Right lobe of liver (tissue), 6 donors: ENCODE results near the gene ZNF136. TPM values are rescaled to one million over a fixed set of nuclear protein-coding genes. Genes with fewer than 3 reads are reported as not detected.

Experiments
- ATAC-seq, 4 donors: fragments of 200-7000 bp; cut with Tn5 transposase; one replicate each; pipeline ENCODE4 v1.9.1; 2020; ENCODE audit warnings: mild to moderate bottlenecking in 4 of 4, moderate library complexity in 4 of 4
- DNase-seq, 3 donors: peaks; one replicate each; pipeline ENCODE4 v3.0.0-alpha.2; 2020
- H3K27ac ChIP-seq, 3 donors: fragments of 200-600 bp; one replicate each; pipeline ENCODE4 v1.8.0; 2022
- H3K27me3 ChIP-seq, 2 donors: fragments of 200-600 bp; one replicate each; pipeline ENCODE4 v1.8.0; 2022
- H3K36me3 ChIP-seq, 4 donors: fragments of 200-600 bp; sonication (generic) in 1 of 4; one replicate each; pipeline versions ENCODE4 v1.5.1 to v1.8.0; 2017 to 2022; ENCODE audit warnings: control low read depth in 1 of 4
- H3K4me1 ChIP-seq, 4 donors: fragments of 200-600 bp; sonication (generic) in 1 of 4; one replicate each; pipeline versions ENCODE4 v1.5.1 to v1.8.0; 2017 to 2022; ENCODE audit warnings: control low read depth in 1 of 4
- H3K4me3 ChIP-seq, 3 donors: fragments of 200-600 bp; one replicate each; pipeline ENCODE4 v1.8.0; 2022
- H3K9me3 ChIP-seq, 4 donors: fragments of 200-600 bp; sonication (generic) in 1 of 4; one replicate each; pipeline versions ENCODE4 v1.5.1 to v1.8.0; 2017 to 2022; ENCODE audit warnings: control low read depth in 1 of 4
- CTCF ChIP-seq, 4 donors: fragments of 200-600 bp in 3 of 4; fragments of 450-650 bp in 1 of 4; IDR thresholded peaks; one replicate each; pipeline versions ENCODE4 v1.5.1 to v1.8.0; 2016 to 2022; ENCODE audit warnings: antibody characterized with exemption in 4 of 4, mild to moderate bottlenecking in 2 of 4
- POLR2A ChIP-seq: fragments of 450-650 bp; IDR thresholded peaks from one replicate; pipeline ENCODE4 v1.6.1; 2017; ENCODE audit warnings: antibody characterized with exemption, mild to moderate bottlenecking
- WGBS: methylation state at CpG from one replicate; pipeline ENCODE4 v1.1.6; 2018; ENCODE audit warnings: low coverage, low lambda C conversion rate; ENCODE audit not compliant: insufficient coverage; ENCODE audit errors: missing lambda C conversion rate; 5-methylcytosine and 5-hydroxymethylcytosine counted together
- intact Hi-C, 2 donors: fragments of 100-400 bp; cut with DNase I; formaldehyde crosslinking; loops; one replicate each; pipeline versions ENCODE4 v1.11.2 to v1.14.1; 2022
- total RNA-seq, 6 experiments: library from RNA; depleted of rRNA in 2 of 6; stranded (reverse); fragments of >200 nt in 2 of 6; fragmentation: NEBNext Ultra II Directional in 3 of 6; extraction: Animal tissue kit (Norgen Biotek cat#: 25700) in 3 of 6; gene quantifications; one replicate each; pipeline versions ENCODE4 v1.1.0 to v1.2.4, GENCODE V29; 2016 to 2023
- donor health status: DM: no; HTN: yes; CAD: no.
- donor health status: DM: no; HTN: no; CAD: no.
- donor health status: DM: no; HTN: no; CAD: no.
- donor health status: DM: no; HTN: yes; CAD: no.
- donor health status: DM: no; HTN: yes; CAD: no.

The ZNF136 gene
- total RNA-seq, 6 experiments from 2014 or later = 1.3 to 3.9 (median 2.2) TPM

DNA sequence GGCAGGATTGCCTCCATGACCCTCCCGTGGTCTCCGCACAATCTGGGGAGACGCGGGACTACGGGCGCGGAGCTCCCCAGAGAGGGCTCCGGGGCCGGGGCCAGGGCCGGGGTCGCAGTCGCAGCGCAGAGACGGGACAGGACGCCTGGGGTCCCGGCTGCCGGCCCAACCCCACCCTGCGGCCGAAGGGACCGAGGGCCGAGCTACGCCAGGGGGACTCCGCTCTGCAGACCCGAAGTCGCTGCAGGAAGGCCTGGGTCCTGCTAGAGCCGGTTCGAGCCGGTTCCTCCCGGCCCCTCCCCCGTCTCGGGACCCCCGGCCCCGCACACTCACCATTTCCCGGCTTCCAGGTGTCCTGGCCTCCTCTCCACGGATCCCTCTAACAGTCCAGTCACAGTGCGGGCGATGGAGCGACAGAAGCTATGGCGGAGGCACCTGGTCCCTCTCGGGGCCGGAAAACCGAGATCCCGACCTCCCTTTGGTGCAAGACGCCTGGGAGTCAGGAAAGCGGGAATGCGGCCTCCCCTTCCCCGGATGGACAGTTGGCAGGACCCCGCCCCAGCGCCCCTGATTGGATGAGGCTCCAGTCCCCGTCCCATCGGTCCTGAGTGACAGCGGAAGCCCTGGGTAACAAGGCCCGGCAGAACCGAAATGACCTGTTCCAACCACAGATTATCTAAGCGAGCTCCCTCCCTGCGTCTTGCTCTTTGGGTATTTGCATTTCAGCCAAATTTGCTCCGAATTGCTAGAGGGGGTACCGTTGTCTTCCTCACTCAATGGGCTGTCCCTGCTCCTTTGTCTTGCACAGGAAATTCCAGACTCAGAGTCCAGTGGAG is 6.5 kb upstream of the ZNF136 start, which contains the start of gene ZNF625:
Gene ZNF625 (minus strand): TSS at position 512 of the 836 bp plus-strand sequence. CDS start 176 bp downstream, at position 336.
- TF ChIP-seq POLR2A = no peak
- ATAC-seq (peak; percentile 98 to 99 (median 98)), DNase-seq (peak; percentile 81 to 90 (median 89))
- Histone ChIP-seq H3K27me3 (no peaks in the 10 kb centered on the region), H3K9me3 (no peaks in the 10 kb centered on the region), H3K27ac (peak within 1 kb of the TSS; percentile 6 to 50 (median 48)), H3K4me3 (peak within 1 kb of the TSS; percentile 59 to 73 (median 70)), H3K36me3 (peaks cover 0 to 3% (median 0%) of the 10 kb centered on the region in 4 donors), H3K4me1 (no peaks in the 10 kb centered on the region)
- intact Hi-C loops = no loop called here
- WGBS = 2% methylated on average over 18 of the region's 58 CpGs

DNA sequence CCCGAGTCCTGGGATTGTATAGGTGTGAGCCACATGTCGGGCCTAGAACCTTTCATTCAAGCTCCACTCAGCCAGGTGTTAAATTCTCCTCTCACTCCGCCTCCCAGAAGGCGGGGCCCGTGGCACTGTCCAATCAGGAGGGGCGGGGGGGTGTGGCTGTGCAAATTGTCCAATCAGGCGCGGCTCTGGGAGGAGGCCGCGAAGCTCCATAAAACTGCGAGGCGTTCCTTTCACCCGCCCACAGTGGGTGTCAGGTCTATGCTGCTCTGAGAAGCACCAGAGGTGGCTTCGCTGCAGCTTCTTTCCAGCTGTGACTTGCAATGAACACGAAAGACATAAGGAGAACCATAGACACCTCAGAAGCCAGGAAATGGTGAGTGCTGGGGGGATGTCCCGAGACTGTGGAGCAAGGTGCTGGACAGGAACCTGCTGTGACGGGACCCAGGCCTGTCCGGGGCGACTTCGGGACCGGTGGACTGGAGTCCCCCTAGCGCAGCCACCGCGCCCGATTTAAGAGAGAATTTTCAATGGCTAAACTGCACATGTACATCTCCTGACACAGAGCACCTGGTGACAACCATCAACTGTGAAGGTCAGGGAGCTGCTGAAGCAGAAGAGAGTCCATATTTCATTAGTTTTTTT is 3.0 kb upstream of the ZNF136 start:
- 82% methylated on average over 9 of the region's 25 CpGs for WGBS
- DNase-seq (no peak), ATAC-seq (no peak)
- TF ChIP-seq POLR2A (no peak), CTCF (IDR thresholded peaks at IDR 0.05) (no peak)
- intact Hi-C loops = no loop called here
- H3K36me3 ChIP-seq = no peaks in the 10 kb centered on the region
- no peak overlapping the region for H3K27ac ChIP-seq
- H3K9me3 ChIP-seq = no peaks in the 10 kb centered on the region
- H3K4me1 ChIP-seq = peaks cover 0 to 8% (median 2%) of the 10 kb centered on the region in 4 donors
- no peaks in the 10 kb centered on the region for H3K27me3 ChIP-seq
- H3K4me3 ChIP-seq = no peak overlapping the region

DNA sequence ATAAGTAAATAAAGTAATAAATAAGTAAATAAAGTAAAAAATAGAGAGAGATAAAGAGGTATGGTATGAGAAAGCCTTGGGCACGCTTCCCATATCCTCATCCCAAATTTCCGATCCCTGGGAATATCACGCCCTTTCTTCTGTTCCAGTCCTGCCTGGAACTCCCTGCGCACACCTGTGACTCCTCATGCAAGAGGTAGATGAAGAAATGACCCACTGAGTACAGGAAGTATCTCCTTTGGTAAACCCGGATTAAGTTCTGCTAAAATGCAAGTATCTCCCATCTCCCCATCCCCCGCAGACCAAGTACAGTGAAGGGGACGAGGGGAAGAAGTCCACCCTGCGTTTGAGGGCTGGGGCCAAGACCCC is 399 bp upstream of the ZNF136 start:
- intact Hi-C loops = no loop called here

GRCh38 chr19:12163826-12164225 is 930 bp downstream of the ZNF136 start:
- intact Hi-C loops = no loop called here
- DNase-seq (no peak), ATAC-seq (no peak)
- Histone ChIP-seq H3K27ac (peak overlapping the region; percentile 79 to 88 (median 86)), H3K27me3 (no peaks in the 10 kb centered on the region), H3K9me3 (no peaks in the 10 kb centered on the region), H3K4me1 (peaks cover 0 to 8% (median 2%) of the 10 kb centered on the region in 4 donors), H3K4me3 (peak overlapping the region; percentile 67 to 99 (median 79)), H3K36me3 (no peaks in the 10 kb centered on the region)
- TF ChIP-seq POLR2A (no peak), CTCF (IDR thresholded peaks at IDR 0.05) (no peak)
- WGBS = 13% methylated on average over 2 of the region's 2 CpGs

More for the DNA sequence above, 399 bp upstream of the ZNF136 start:
- peak overlapping the region; percentile 67 to 99 (median 79) for H3K4me3 ChIP-seq
- DNase-seq (no peak), ATAC-seq (no peak)
- peaks cover 0 to 8% (median 2%) of the 10 kb centered on the region in 4 donors for H3K4me1 ChIP-seq
- TF ChIP-seq CTCF (IDR thresholded peaks at IDR 0.05) (no peak), POLR2A (no peak)
- H3K9me3 ChIP-seq = no peaks in the 10 kb centered on the region
- H3K36me3 ChIP-seq = no peaks in the 10 kb centered on the region
- 16% methylated on average over 7 of the region's 8 CpGs for WGBS
- H3K27me3 ChIP-seq = no peaks in the 10 kb centered on the region
- H3K27ac ChIP-seq = peak overlapping the region in 2 of 3 donors; percentile 86 to 88

DNA sequence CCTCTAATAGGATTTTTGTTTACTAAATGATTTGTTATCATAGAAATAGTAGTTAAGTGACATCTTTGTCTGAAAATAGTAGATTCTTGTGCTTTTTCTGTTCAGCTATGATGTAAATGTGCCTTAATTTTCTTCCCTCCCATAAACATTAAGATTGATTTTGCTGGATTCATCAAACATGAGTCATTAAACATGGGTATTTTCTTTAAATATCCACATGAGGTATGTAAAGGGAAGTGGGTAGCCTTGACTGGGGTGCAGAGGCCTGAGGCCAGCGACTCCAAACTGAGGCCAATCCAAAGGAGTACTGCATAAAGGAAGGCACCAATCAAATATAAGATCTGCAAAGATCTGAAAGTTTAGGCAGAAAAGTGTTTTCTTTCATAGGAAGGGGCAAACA is 3.7 kb downstream of the ZNF136 start:
- Histone ChIP-seq H3K27ac (no peak overlapping the region), H3K4me3 (no peak overlapping the region), H3K36me3 (peaks cover 0 to 3% (median under 1%) of the 10 kb centered on the region in 4 donors), H3K4me1 (peaks cover 0 to 8% (median 2%) of the 10 kb centered on the region in 4 donors), H3K9me3 (no peaks in the 10 kb centered on the region), H3K27me3 (no peaks in the 10 kb centered on the region)
- 69% methylated on average over 1 of the region's 1 CpG for whole genome bisulfite sequencing
- no peak for TF ChIP-seq CTCF (IDR thresholded peaks at IDR 0.05)
- no peak for TF ChIP-seq POLR2A
- no peak for ATAC-seq
- no peak for DNase-seq
- intact Hi-C loops = no loop called here
